WTC11 (cell line): ENCODE results near the gene CYP21A2. TPM values are rescaled to one million over a fixed set of nuclear protein-coding genes. Genes with fewer than 3 reads are reported as not detected.
"Not testable (repeated sequence)": the region's sequence is repeated elsewhere in the genome, so short reads cannot be mapped to it uniquely, and the experiment has no call there.

ENCODE experiments used
- ATAC-seq: fragments of 200-7000 bp; cut with Tn5 transposase; 2 replicates; pipeline ENCODE4 v1.10.0; 2021; ENCODE audit warnings: mild to moderate bottlenecking, moderate library complexity
- CTCF ChIA-PET: fragments of 300-600 bp; sonication (Branson Sonifier 250); formaldehyde crosslinking; loops from one replicate; lab custom pipeline; 2021; ENCODE audit warnings: antibody characterized with exemption; lab: Charles Lee
- POLR2A ChIA-PET: fragments of 350-600 bp; sonication (Branson Sonifier 250); formaldehyde crosslinking; loops from one replicate; lab custom pipeline; 2021; ENCODE audit warnings: antibody characterized with exemption; lab: Charles Lee
- DNase-seq: peaks from one replicate; pipeline ENCODE4 v3.0.0; 2021; ENCODE audit warnings: low spot score
- H3K27ac Mint-ChIP-seq: 2 replicates; pipeline ENCODE4 v1.8.0; 2021; ENCODE audit warnings: mixed read lengths
- H3K27me3 Mint-ChIP-seq: 2 replicates; pipeline ENCODE4 v1.8.0; 2021; ENCODE audit warnings: low read depth, mild to moderate bottlenecking, moderate library complexity, mixed read lengths
- H3K36me3 Mint-ChIP-seq: 2 replicates; pipeline ENCODE4 v1.8.0; 2021; ENCODE audit warnings: mixed read lengths
- H3K4me1 Mint-ChIP-seq: 2 replicates; pipeline ENCODE4 v1.8.0; 2022; ENCODE audit warnings: mixed read lengths
- H3K4me3 Mint-ChIP-seq: 2 replicates; pipeline ENCODE4 v1.8.0; 2021; ENCODE audit warnings: mild to moderate bottlenecking, moderate library complexity, mixed read lengths
- H3K9me3 Mint-ChIP-seq: 2 replicates; pipeline ENCODE4 v1.8.0; 2021; ENCODE audit warnings: mixed read lengths
- GABPB1 ChIP-seq: sonication (generic); formaldehyde crosslinking; IDR thresholded peaks from 2 replicates; pipeline ENCODE4 v1.8.1; 2023; ENCODE audit warnings: mild to moderate bottlenecking, missing genetic modification reagents
- MXD4 ChIP-seq: fragments of 250-450 bp; sonication (Bioruptor Pico); IDR thresholded peaks from 2 replicates; pipeline ENCODE4 v1.8.0; 2021; ENCODE audit warnings: mild to moderate bottlenecking, moderate library complexity, borderline replicate concordance
- NFYB ChIP-seq: sonication (generic); formaldehyde crosslinking; conservative IDR thresholded peaks from 2 replicates; pipeline ENCODE4 v1.8.0; 2022; ENCODE audit warnings: low read depth, missing genetic modification reagents
- OVOL2 ChIP-seq: fragments of 250-450 bp; sonication (Bioruptor Pico); IDR thresholded peaks from 2 replicates; pipeline ENCODE4 v1.9.0; 2021; ENCODE audit warnings: mild to moderate bottlenecking, borderline replicate concordance
- RELA ChIP-seq: sonication (generic); formaldehyde crosslinking; IDR thresholded peaks from 2 replicates; pipeline ENCODE4 v1.8.1; 2022; ENCODE audit warnings: missing genetic modification reagents, mild to moderate bottlenecking, borderline replicate concordance
- RORB ChIP-seq: fragments of 250-450 bp; sonication (Bioruptor Pico); IDR thresholded peaks from 2 replicates; pipeline ENCODE4 v1.9.0; 2021; ENCODE audit warnings: mild to moderate bottlenecking
- TEAD1 ChIP-seq: sonication (generic); formaldehyde crosslinking; IDR thresholded peaks from 2 replicates; pipeline ENCODE4 v1.8.0; 2022; ENCODE audit warnings: mild to moderate bottlenecking, missing genetic modification reagents
- TEAD4 ChIP-seq: sonication (generic); formaldehyde crosslinking; IDR thresholded peaks from 2 replicates; pipeline ENCODE4 v1.8.0; 2022; ENCODE audit warnings: mild to moderate bottlenecking, missing genetic modification reagents
- ZNF219 ChIP-seq: sonication (generic); formaldehyde crosslinking; IDR thresholded peaks from 2 replicates; pipeline ENCODE4 v1.8.0; 2023; ENCODE audit warnings: missing genetic modification reagents, mild to moderate bottlenecking, borderline replicate concordance
- total RNA-seq: library from RNA; stranded (reverse); gene quantifications from 3 replicates; pipeline ENCODE4 v1.2.3, GENCODE V29; 2021
- TF ChIP-seq, protein P1 (sequence below): fragments of 200-600 bp; IDR thresholded peaks from 2 replicates; pipeline ENCODE4 v1.8.0; 2022; ENCODE audit warnings: antibody characterized with exemption
- TF ChIP-seq, protein P2 (sequence below): sonication (generic); formaldehyde crosslinking; IDR thresholded peaks from 2 replicates; pipeline ENCODE4 v1.8.1; 2023; ENCODE audit warnings: mild to moderate bottlenecking, missing genetic modification reagents, moderate library complexity
- TF ChIP-seq, protein P3 (sequence below): sonication (generic); formaldehyde crosslinking; IDR thresholded peaks from 2 replicates; pipeline ENCODE4 v1.8.0; 2022; ENCODE audit warnings: missing genetic modification reagents
- TF ChIP-seq, protein P4 (sequence below): fragments of 250-450 bp; sonication (Bioruptor Pico); IDR thresholded peaks from 2 replicates; pipeline ENCODE4 v1.9.0; 2021; ENCODE audit warnings: mild to moderate bottlenecking
- TF ChIP-seq, protein P5 (sequence below): fragments of 250-450 bp; sonication (Bioruptor Pico); IDR thresholded peaks from 2 replicates; pipeline ENCODE4 v1.9.0; 2021; ENCODE audit warnings: mild to moderate bottlenecking, borderline replicate concordance

Gene CYP21A2
- total RNA-seq, 1 experiment from 2014 or later: 1.2 TPM

DNA sequence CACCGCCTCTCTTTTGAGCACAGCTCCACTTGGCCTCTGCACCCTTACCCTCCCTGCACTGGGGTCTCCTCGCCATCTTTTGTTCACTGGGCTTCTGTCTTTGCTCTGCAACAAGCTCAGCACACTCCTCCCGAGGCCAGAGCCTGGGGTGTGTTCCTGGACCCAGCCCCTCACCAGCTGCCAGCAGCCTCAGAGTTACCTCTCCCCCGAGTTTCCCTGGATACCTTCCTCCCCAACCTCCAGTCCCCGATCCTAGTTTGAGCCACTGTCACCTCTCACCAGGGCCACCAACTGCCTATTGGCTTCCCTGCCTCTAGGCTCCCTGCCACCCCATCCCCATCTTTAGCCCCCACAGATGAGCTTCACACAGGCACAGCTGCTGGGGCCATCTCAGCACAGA, 12.3 kb downstream of the CYP21A2 start:
- H3K36me3 Mint-ChIP-seq: no peaks in the 10 kb centered on the region
- H3K27ac Mint-ChIP-seq: no peak overlapping the region
- TF ChIP-seq, protein P1, sequence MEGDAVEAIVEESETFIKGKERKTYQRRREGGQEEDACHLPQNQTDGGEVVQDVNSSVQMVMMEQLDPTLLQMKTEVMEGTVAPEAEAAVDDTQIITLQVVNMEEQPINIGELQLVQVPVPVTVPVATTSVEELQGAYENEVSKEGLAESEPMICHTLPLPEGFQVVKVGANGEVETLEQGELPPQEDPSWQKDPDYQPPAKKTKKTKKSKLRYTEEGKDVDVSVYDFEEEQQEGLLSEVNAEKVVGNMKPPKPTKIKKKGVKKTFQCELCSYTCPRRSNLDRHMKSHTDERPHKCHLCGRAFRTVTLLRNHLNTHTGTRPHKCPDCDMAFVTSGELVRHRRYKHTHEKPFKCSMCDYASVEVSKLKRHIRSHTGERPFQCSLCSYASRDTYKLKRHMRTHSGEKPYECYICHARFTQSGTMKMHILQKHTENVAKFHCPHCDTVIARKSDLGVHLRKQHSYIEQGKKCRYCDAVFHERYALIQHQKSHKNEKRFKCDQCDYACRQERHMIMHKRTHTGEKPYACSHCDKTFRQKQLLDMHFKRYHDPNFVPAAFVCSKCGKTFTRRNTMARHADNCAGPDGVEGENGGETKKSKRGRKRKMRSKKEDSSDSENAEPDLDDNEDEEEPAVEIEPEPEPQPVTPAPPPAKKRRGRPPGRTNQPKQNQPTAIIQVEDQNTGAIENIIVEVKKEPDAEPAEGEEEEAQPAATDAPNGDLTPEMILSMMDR: no peak
- H3K4me1 Mint-ChIP-seq: peaks cover 2% of the 10 kb centered on the region; the same call in 1 of the 2 replicates
- no peaks in the 10 kb centered on the region; the same call in 1 of the 2 replicates for H3K27me3 Mint-ChIP-seq
- ATAC-seq (no peak), DNase-seq (no peak)
- H3K4me3 Mint-ChIP-seq: no peak overlapping the region
- H3K9me3 Mint-ChIP-seq: no peaks in the 10 kb centered on the region
- CTCF ChIA-PET: no interaction called here
- POLR2A ChIA-PET: no interaction called here

DNA sequence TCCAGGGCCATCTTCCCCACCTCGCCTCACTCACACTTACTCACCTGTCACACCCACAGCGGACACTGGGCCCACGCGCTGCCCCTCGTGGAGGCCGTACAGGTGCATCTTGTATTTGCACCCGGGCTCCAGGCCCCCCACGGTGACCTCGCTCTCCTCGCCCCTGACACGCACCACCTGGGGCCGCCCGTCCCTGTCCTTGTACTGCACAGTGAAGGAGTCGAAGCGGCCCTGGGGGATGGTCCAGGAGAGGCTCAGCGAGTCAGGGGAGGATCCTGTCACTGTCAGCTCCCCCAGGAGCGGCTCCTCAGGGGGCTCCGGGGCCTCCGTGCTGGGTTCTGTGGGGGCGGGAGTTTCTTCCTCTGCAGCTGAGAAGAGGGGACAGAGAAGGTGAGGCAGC, 14.4 kb downstream of the CYP21A2 start:
- H3K9me3 Mint-ChIP-seq, H3K4me1 Mint-ChIP-seq, POLR2A ChIA-PET, ATAC-seq, H3K27me3 Mint-ChIP-seq, H3K27ac Mint-ChIP-seq, DNase-seq, H3K36me3 Mint-ChIP-seq, H3K4me3 Mint-ChIP-seq, CTCF ChIA-PET: not testable (repeated sequence)

DNA sequence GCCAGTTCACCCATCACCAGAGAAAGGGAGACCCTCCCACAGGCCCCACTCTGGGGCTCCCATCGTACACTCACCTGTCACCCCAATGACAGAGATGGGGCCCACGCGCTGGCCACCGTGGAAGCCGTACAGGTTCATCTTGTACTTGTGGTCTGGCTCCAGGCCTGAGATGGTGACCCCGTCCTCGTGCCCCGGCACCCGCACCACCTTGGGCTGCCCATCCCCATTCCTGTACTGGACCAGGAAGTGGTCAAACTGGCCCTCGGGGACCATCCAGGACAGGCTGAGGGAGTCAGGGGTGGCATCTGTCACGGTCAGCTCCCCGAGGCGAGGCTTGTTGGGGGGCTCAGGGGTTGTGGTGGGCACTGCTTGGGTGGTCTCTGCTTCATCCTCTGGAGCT, 15.1 kb downstream of the CYP21A2 start:
- H3K36me3 Mint-ChIP-seq, H3K27me3 Mint-ChIP-seq, CTCF ChIA-PET, POLR2A ChIA-PET, H3K27ac Mint-ChIP-seq, DNase-seq, H3K4me1 Mint-ChIP-seq, H3K9me3 Mint-ChIP-seq, H3K4me3 Mint-ChIP-seq, ATAC-seq: not testable (repeated sequence)

DNA sequence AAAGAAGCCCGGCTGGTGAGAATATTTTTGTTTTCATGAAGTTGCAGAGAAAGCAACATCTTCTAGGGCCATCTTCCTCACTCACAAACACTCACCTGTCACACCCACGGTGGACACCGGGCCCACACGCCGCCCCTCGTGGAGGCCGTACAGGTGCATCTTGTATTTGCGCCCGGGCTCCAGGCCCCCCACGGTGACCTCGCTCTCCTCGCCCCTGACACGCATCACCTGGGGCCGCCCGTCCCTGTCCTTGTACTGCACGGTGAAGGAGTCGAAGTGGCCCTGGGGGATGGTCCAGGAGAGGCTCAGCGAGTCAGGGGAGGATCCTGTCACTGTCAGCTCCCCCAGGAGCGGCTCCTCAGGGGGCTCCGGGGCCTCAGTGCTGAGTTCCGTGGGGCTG, 17.5 kb downstream of the CYP21A2 start:
- H3K4me1 Mint-ChIP-seq, H3K9me3 Mint-ChIP-seq, H3K27ac Mint-ChIP-seq, CTCF ChIA-PET, H3K27me3 Mint-ChIP-seq, H3K4me3 Mint-ChIP-seq, POLR2A ChIA-PET, DNase-seq, ATAC-seq, H3K36me3 Mint-ChIP-seq: not testable (repeated sequence)

DNA sequence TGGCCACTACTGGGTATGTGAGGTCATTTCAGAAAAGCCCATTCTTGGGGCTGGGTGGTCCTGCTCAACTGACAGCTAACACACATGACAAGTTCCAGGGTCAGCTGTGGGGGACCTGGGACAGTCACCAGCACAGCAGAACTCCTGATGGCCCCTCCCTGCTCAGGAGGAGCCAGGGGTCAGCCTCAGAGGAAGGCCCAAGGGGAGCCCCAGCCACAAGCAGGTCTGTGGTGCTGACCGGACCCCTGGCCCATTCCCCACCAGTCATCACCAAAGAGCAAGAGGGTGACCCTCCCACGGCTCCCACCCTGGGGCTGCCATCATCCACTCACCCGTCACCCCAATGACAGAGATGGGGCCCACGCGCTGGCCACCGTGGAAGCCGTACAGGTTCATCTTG, 18.0 kb downstream of the CYP21A2 start:
- ChIA-PET POLR2A (no interaction called here), CTCF (no interaction called here)
- peaks cover 8% of the 10 kb centered on the region for H3K4me1 Mint-ChIP-seq
- H3K36me3 Mint-ChIP-seq: no peaks in the 10 kb centered on the region
- H3K27me3 Mint-ChIP-seq: no peaks in the 10 kb centered on the region
- H3K9me3 Mint-ChIP-seq: no peaks in the 10 kb centered on the region
- H3K27ac Mint-ChIP-seq: no peak overlapping the region
- no peak overlapping the region for H3K4me3 Mint-ChIP-seq
- DNase-seq (no peak), ATAC-seq (no peak)
- TF ChIP-seq RORB (CRISPR knock-in tag): no peak
- no peak for TF ChIP-seq ZNF219
- TF ChIP-seq, protein P2, sequence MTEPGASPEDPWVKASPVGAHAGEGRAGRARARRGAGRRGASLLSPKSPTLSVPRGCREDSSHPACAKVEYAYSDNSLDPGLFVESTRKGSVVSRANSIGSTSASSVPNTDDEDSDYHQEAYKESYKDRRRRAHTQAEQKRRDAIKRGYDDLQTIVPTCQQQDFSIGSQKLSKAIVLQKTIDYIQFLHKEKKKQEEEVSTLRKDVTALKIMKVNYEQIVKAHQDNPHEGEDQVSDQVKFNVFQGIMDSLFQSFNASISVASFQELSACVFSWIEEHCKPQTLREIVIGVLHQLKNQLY: no peak
- no peak for TF ChIP-seq TEAD1 (CRISPR knock-in tag)
- no peak for TF ChIP-seq RELA (CRISPR knock-in tag)
- TF ChIP-seq, protein P3, sequence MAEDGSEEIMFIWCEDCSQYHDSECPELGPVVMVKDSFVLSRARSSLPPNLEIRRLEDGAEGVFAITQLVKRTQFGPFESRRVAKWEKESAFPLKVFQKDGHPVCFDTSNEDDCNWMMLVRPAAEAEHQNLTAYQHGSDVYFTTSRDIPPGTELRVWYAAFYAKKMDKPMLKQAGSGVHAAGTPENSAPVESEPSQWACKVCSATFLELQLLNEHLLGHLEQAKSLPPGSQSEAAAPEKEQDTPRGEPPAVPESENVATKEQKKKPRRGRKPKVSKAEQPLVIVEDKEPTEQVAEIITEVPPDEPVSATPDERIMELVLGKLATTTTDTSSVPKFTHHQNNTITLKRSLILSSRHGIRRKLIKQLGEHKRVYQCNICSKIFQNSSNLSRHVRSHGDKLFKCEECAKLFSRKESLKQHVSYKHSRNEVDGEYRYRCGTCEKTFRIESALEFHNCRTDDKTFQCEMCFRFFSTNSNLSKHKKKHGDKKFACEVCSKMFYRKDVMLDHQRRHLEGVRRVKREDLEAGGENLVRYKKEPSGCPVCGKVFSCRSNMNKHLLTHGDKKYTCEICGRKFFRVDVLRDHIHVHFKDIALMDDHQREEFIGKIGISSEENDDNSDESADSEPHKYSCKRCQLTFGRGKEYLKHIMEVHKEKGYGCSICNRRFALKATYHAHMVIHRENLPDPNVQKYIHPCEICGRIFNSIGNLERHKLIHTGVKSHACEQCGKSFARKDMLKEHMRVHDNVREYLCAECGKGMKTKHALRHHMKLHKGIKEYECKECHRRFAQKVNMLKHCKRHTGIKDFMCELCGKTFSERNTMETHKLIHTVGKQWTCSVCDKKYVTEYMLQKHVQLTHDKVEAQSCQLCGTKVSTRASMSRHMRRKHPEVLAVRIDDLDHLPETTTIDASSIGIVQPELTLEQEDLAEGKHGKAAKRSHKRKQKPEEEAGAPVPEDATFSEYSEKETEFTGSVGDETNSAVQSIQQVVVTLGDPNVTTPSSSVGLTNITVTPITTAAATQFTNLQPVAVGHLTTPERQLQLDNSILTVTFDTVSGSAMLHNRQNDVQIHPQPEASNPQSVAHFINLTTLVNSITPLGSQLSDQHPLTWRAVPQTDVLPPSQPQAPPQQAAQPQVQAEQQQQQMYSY (CRISPR knock-in tag): no peak
- TF ChIP-seq, protein P4, sequence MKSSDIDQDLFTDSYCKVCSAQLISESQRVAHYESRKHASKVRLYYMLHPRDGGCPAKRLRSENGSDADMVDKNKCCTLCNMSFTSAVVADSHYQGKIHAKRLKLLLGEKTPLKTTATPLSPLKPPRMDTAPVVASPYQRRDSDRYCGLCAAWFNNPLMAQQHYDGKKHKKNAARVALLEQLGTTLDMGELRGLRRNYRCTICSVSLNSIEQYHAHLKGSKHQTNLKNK (CRISPR knock-in tag): no peak
- TF ChIP-seq MXD4 (CRISPR knock-in tag): no peak
- TF ChIP-seq OVOL2: no peak
- TF ChIP-seq NFYB (CRISPR knock-in tag): no peak
- TF ChIP-seq, protein P5, sequence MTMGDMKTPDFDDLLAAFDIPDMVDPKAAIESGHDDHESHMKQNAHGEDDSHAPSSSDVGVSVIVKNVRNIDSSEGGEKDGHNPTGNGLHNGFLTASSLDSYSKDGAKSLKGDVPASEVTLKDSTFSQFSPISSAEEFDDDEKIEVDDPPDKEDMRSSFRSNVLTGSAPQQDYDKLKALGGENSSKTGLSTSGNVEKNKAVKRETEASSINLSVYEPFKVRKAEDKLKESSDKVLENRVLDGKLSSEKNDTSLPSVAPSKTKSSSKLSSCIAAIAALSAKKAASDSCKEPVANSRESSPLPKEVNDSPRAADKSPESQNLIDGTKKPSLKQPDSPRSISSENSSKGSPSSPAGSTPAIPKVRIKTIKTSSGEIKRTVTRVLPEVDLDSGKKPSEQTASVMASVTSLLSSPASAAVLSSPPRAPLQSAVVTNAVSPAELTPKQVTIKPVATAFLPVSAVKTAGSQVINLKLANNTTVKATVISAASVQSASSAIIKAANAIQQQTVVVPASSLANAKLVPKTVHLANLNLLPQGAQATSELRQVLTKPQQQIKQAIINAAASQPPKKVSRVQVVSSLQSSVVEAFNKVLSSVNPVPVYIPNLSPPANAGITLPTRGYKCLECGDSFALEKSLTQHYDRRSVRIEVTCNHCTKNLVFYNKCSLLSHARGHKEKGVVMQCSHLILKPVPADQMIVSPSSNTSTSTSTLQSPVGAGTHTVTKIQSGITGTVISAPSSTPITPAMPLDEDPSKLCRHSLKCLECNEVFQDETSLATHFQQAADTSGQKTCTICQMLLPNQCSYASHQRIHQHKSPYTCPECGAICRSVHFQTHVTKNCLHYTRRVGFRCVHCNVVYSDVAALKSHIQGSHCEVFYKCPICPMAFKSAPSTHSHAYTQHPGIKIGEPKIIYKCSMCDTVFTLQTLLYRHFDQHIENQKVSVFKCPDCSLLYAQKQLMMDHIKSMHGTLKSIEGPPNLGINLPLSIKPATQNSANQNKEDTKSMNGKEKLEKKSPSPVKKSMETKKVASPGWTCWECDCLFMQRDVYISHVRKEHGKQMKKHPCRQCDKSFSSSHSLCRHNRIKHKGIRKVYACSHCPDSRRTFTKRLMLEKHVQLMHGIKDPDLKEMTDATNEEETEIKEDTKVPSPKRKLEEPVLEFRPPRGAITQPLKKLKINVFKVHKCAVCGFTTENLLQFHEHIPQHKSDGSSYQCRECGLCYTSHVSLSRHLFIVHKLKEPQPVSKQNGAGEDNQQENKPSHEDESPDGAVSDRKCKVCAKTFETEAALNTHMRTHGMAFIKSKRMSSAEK (CRISPR knock-in tag): no peak
- TF ChIP-seq GABPB1 (CRISPR knock-in tag): no peak
- TF ChIP-seq TEAD4 (CRISPR knock-in tag): no peak
